UCSD-AML1 (cell line): ENCODE results near the gene KCNAB2.

Source experiments
- DNase-seq: peaks from one replicate; lab custom pipeline; 2025; ENCODE audit not compliant: unreplicated experiment; lab: John Stamatoyannopoulos, UW

KCNAB2 gene

DNA sequence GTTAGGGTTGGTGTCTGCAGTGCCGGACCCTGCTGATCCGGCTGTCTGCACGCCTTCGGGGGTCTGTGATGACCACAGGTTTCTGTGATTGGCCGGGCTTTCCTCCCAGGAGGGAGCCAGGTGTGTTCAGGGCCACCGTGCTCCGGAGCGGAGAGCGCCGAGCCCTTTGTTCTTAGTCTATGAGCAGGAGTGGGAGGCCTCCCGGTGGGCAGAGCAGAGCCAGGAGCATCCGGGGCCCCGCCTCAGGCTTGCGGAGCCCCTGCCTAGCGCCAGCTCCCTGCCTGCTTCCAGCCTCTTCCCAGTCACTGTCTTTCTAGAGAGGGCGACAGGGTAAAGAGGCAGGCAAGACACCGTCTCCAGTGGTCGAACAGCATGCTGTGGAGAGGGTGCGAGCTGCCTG is 31.8 kb downstream of the KCNAB2 start:
- no peak for DNase-seq

- DNase-seq: no peak
Measured at GRCh38 chr1:6077919-6078318, 32.2 kb downstream of the KCNAB2 start.

- no peak for DNase-seq
Measured at GRCh38 chr1:6080469-6080868, 34.8 kb downstream of the KCNAB2 start.

DNA sequence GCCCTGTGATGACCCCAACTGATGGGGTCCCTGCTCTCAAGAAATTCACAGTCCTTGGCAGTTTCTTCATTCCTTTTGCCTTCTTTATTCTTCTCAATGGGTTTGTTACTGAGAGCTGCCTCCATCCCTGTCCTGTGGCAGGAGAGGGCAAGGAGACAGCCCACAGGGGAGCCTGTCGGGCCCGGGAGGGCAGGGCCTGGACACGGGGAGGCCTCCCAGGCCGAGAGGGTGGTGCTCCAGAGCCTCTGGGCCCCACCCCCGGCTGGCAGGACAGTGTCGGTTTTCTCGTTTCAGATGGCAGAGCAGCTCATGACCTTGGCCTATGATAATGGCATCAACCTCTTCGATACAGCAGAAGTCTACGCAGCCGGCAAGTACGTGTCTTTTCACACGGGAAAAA is 36.2 kb downstream of the KCNAB2 start:
- DNase-seq: no peak

GRCh38 chr1:6082430-6082971 is 36.8 kb downstream of the KCNAB2 start:
- DNase-seq: no peak

- DNase-seq: no peak
Measured at GRCh38 chr1:6083385-6083784, 37.7 kb downstream of the KCNAB2 start.

DNA sequence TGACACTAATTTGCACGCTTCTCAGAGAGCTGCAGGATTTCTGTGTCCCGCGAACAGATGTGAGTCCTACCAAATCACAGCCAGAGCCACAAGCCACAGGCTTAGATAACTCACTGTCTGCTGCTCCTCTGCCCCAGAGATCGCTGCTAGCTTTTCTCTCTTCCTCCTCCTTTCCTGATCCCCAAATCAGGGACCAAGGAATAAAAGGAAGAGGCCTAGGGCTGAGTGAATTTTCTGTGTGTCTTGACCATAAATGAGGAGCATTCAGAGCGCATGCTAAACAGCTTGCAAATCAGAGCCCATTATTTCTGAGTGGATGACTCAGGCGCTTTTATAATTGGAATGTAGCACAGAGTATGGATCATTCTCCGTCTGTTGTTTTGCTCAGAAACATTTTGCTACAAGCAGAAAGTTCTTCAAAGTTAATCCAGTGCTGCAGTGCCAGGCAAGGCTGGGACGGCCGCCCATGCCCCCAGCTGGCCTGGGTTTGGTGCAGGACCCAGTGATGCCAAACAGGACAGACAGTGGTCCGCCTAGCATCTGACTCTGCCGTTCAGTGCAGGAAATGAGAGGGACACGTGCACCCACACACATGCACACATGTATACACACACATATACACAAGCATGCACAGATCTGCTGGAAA is 38.2 kb downstream of the KCNAB2 start:
- DNase-seq: no peak

DNA sequence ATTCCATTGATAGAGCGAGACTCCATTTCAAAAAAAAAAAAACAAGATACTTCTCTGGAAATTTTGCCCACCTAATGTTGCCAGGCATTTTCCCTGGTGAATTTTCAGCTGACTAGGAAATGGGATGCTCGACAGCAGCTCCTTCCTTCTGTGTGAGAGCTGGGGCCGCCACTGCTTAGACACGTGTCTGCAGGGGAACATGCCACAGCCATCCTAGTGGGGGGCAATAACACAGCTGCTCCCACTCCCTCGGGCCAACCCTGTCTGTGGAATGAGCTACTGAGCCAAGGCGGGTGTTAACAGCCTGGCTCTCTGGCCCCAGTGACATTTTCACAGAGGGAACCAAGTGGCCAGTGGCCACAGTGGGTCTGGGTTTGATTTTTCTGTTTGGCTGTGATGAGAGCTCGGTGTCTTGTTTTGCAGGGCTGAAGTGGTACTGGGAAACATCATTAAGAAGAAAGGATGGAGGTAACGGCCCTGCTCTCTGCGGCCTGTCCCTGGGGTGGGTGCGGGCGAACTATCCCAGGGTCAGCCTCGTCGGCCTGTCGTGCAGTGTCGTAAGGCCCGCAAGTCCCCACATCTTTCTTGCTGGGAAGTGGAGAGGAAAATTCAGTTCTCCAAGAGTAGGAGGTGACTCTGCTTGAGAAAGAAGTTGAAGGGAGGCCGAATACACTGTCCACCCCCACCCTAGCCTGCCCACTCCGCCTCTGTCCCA is 39.2 kb downstream of the KCNAB2 start:
- no peak for DNase-seq

GRCh38 chr1:6085666-6086065 is 40.0 kb downstream of the KCNAB2 start:
- no peak for DNase-seq

- no peak for DNase-seq
Measured at GRCh38 chr1:6086358-6086757, 40.7 kb downstream of the KCNAB2 start.

GRCh38 chr1:6086762-6087376 is 41.2 kb downstream of the KCNAB2 start:
- DNase-seq: no peak

GRCh38 chr1:6087377-6087772 is 41.7 kb downstream of the KCNAB2 start:
- DNase-seq: no peak

- no peak for DNase-seq
Measured at GRCh38 chr1:6087958-6088357, 42.3 kb downstream of the KCNAB2 start.

DNA sequence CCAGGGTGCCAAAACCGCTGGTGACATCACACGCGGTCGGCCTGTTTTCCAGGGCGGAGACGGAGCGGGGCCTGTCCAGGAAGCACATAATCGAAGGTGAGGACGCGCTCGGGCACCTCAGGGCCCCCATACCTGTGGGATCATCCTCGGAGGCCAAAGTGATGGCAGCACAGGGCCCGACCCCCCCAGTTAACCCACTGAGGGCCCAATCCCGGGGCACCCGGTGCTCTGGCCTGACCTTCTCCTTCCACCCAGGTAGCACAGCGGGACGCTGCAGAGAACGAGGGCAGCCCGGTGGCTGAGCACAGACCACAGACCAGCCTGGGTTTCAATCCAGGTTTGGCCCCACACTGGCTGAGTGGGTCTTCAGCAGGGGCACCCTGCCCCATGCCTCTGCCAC is 43.3 kb downstream of the KCNAB2 start:
- no peak for DNase-seq

DNA sequence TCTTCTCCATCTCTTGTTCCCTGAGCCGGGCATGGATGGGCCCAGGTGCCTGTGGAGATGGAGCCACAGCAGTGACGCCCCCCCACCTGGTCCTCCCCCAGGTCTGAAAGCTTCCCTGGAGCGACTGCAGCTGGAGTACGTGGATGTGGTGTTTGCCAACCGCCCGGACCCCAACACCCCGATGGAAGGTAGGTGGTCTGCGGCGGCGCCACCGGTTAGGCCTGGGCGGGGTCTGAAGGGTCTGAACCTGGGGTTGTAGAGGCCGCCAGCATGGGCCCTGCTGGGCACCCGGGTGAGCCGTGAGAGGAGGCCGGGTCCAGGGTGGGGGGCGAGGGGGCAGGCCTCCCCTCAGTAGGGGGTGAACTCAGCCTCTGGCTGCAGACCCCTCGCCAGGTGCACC is 44.6 kb downstream of the KCNAB2 start:
- DNase-seq: no peak

GRCh38 chr1:6090996-6091822 is 45.5 kb downstream of the KCNAB2 start:
- DNase-seq: no peak

- no peak for DNase-seq
Measured at GRCh38 chr1:6091823-6092109, 46.1 kb downstream of the KCNAB2 start.

DNA sequence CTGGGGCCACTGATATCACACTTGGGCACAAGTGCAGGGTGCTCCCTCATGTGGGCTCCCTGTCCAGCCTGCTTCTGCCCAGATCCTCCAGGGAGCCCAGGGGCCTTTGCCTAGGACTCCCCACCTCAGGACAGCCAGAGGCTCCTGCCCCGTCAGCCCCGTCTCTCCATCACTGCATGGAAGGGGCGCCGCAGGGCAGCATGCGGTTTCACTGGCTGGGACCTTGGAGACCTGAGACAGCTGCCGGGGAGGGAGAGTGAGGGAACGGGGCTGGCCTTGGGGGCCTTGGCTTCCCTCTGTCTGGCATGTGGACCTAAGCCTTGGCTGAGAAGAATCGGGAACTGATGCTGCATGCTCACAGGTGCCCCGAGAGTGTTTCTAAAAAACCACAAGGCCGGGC is 46.5 kb downstream of the KCNAB2 start:
- DNase-seq: no peak

GRCh38 chr1:6093071-6093470 is 47.4 kb downstream of the KCNAB2 start:
- no peak for DNase-seq

DNA sequence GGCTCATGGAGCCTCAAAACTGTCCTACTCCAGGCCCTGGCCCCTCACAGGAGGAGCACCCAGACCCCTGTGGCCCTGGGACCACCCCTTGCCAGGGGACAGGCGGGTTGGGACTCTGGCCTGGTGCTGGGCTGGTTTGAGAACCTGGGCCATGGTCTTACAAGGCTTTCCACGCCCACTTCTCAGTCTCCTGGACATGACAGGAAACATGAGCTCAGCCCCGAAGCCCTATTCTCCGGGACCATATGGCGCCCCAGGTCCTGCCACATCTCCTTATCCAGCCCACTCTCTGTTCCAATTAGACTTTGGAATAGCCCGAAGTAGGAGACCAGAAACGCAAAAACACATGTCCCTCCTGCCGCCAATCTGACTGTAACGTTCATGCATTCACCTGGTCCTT is 47.9 kb downstream of the KCNAB2 start:
- DNase-seq: no peak

- no peak for DNase-seq
Measured at GRCh38 chr1:6094246-6094645, 48.6 kb downstream of the KCNAB2 start.
